Measurements from ENCODE around the gene DPYD. TPM values are rescaled to one million over a fixed set of nuclear protein-coding genes. Genes with fewer than 3 reads are reported as not detected.

Gene DPYD
- total RNA-seq, 2 donors from 2014 or later: 4.9 to 11.7 TPM

GRCh38 chr1:97898948-97899347, 21.9 kb downstream of the DPYD start:
- Histone ChIP-seq H3K4me3 (no peak overlapping the region), H3K27ac (no peak overlapping the region), H3K27me3 (no peaks in the 10 kb centered on the region), H3K36me3 (no peaks in the 10 kb centered on the region), H3K9me3 (no peaks in the 10 kb centered on the region), H3K4me1 (no peaks in the 10 kb centered on the region), H3K9ac (ENCODE audit: low read depth in 2 of 2, low read length in 2 of 2) (no peak overlapping the region)
- no peak for DNase-seq
- no peak for TF ChIP-seq CTCF (IDR thresholded peaks at IDR 0.05)
- intact Hi-C loops (cut with DNase I): no loop called here

- Histone ChIP-seq H3K36me3 (no peaks in the 10 kb centered on the region), H3K4me1 (no peaks in the 10 kb centered on the region), H3K27me3 (no peaks in the 10 kb centered on the region), H3K9ac (ENCODE audit: low read depth in 2 of 2, low read length in 2 of 2) (no peak overlapping the region), H3K4me3 (no peak overlapping the region), H3K27ac (no peak overlapping the region), H3K9me3 (no peaks in the 10 kb centered on the region)
- intact Hi-C loops (cut with DNase I): no loop called here
- no peak for DNase-seq
- no peak for TF ChIP-seq CTCF (IDR thresholded peaks at IDR 0.05)
Observed at GRCh38 chr1:97895278-97895677, 25.6 kb downstream of the DPYD start.

DNA sequence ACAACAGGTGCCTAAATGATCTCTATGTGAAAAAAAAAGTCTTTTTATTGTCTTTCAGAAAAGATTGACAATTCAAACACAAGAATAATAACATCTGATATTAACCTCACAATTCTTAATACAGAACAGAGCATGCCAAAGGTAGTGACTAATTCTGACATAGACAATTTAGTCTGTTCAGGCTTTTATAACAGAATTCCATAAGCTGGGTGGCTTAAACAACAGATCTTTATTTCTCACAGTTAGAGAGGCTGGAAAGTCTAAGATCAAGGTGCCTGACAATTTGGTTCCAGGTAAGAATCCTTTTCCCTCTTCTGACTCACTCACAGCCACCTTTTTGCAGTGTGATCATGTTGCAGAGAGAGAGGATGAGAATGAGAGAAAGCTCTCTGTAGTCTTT, 27.0 kb downstream of the DPYD start:
- Histone ChIP-seq H3K9ac (ENCODE audit: low read depth in 2 of 2, low read length in 2 of 2) (no peak overlapping the region), H3K36me3 (no peaks in the 10 kb centered on the region), H3K27ac (no peak overlapping the region), H3K4me3 (no peak overlapping the region), H3K27me3 (no peaks in the 10 kb centered on the region), H3K4me1 (no peaks in the 10 kb centered on the region), H3K9me3 (no peaks in the 10 kb centered on the region)
- no peak for DNase-seq
- no peak for TF ChIP-seq CTCF (IDR thresholded peaks at IDR 0.05)
- intact Hi-C loops (cut with DNase I): no loop called here

DNA sequence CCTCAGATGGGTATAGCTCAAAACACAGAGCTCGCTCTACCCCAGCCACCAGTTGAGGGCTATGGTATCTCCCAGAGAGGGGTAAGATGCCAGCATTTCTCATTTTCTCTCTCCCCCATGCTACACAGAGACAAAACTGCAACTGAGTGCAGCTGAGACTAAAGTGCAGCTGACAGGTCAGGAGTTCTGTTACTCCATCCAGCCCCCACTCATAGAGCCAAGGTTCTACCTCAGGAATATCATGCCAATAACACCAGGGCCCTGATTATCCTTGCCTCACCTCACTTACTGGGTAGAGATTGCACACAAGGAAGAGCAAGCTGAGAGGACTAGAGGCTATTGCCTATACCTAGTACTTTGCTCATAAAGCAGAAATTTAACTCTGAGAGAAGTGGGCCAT, 34.6 kb downstream of the DPYD start:
- Histone ChIP-seq H3K9me3 (no peaks in the 10 kb centered on the region), H3K4me3 (no peak overlapping the region), H3K27ac (no peak overlapping the region), H3K27me3 (no peaks in the 10 kb centered on the region), H3K9ac (ENCODE audit: low read depth in 2 of 2, low read length in 2 of 2) (no peak overlapping the region), H3K4me1 (no peaks in the 10 kb centered on the region), H3K36me3 (no peaks in the 10 kb centered on the region)
- intact Hi-C loops (cut with DNase I): no loop called here
- TF ChIP-seq CTCF (IDR thresholded peaks at IDR 0.05): no peak
- no peak for DNase-seq

- no peaks in the 10 kb centered on the region for H3K4me1 ChIP-seq
- DNase-seq: no peak
- no peaks in the 10 kb centered on the region for H3K36me3 ChIP-seq
- no peak overlapping the region for H3K27ac ChIP-seq
- TF ChIP-seq CTCF (IDR thresholded peaks at IDR 0.05): no peak
- H3K4me3 ChIP-seq: no peak overlapping the region
- intact Hi-C loops (cut with DNase I): no loop called here
- H3K9ac ChIP-seq (ENCODE audit: low read depth in 2 of 2, low read length in 2 of 2): no peak overlapping the region
- no peaks in the 10 kb centered on the region for H3K9me3 ChIP-seq
- H3K27me3 ChIP-seq: no peaks in the 10 kb centered on the region
Observed at GRCh38 chr1:97883823-97884222, 37.0 kb downstream of the DPYD start.

- intact Hi-C loops (cut with DNase I): no loop called here
- no peak for TF ChIP-seq CTCF (IDR thresholded peaks at IDR 0.05)
- no peak for DNase-seq
- Histone ChIP-seq H3K9ac (ENCODE audit: low read depth in 2 of 2, low read length in 2 of 2) (no peak overlapping the region), H3K27me3 (no peaks in the 10 kb centered on the region), H3K27ac (no peak overlapping the region), H3K4me3 (no peak overlapping the region), H3K9me3 (no peaks in the 10 kb centered on the region), H3K4me1 (no peaks in the 10 kb centered on the region), H3K36me3 (no peaks in the 10 kb centered on the region)
Observed at GRCh38 chr1:97877307-97877706, 43.5 kb downstream of the DPYD start.

Data from colonic mucosa (tissue), 4 donors.